ENCODE results near the gene SCG5. TPM values are rescaled to one million over a fixed set of nuclear protein-coding genes. Genes with fewer than 3 reads are reported as not detected.

Gene SCG5
- total RNA-seq, 4 donors from 2014 or later: 0.87 to 6.3 (median 4.5) TPM

DNA sequence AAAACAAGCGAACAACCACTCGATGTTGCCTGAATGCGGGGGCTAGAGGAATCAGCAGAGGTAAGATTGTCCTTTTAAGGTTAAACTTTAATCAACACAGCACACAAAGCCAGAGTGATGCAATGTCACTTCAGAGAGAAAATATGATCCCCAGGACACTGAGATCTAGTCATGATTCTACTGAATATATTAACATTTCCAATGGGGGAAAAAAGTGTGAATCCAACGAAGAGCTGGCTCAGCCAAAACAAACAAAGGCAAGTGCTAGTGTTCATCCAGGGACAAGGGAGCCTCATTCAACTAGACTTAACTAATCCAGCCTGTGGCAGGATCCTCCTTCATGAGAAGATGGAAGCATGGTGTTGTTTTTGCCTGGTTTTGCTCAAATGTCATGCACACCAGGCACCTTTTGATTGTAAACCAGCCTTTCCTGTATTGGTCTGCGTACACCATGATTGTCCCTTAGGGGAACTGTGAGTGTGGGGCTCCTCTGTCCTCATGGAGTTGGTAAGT, 35.8 kb downstream of the SCG5 start:
- H3K9me3 ChIP-seq: no peaks in the 10 kb centered on the region
- no peak for ATAC-seq
- WGBS, 2 donors (ENCODE audit: low coverage in 1 of 2): 68 to 72% methylated on average over 4 of the region's 5 CpGs
- TF ChIP-seq POLR2A (IDR thresholded peaks at IDR 0.05) (no peak), EP300 (IDR thresholded peaks at IDR 0.05) (no peak)
- H3K27ac ChIP-seq: peak overlapping the region in 1 of 4 donors; percentile 38
- peaks cover under 1 to 41% (median 6%) of the 10 kb centered on the region in 3 donors for H3K4me1 ChIP-seq
- H3K27me3 ChIP-seq: no peaks in the 10 kb centered on the region
- no peak overlapping the region for H3K4me3 ChIP-seq
- no peaks in the 10 kb centered on the region for H3K36me3 ChIP-seq

DNA sequence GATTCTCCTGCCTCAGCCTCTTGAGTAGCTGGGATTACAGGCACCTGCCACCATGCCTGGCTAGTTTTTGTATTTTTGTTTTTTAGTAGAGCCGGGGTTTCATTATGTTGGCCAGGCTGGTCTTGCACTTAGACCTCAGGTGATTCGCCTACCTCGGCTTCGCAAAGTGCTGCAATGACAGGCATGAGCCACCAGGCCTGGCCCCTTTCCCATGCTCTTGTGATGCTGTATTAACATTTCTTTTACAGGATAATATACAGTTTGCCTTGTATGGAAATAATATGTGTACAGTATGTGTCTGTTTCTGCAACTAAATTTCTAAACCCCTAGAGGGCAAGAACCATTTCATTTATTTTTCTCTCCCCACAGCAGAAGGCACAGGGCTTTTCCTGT, 37.8 kb downstream of the SCG5 start:
- ATAC-seq: no peak
- Histone ChIP-seq H3K27ac (no peak overlapping the region), H3K36me3 (no peaks in the 10 kb centered on the region), H3K4me1 (peaks cover 6 to 46% (median 6%) of the 10 kb centered on the region in 3 donors), H3K4me3 (no peak overlapping the region), H3K27me3 (no peaks in the 10 kb centered on the region), H3K9me3 (no peaks in the 10 kb centered on the region)
- WGBS, 2 donors (ENCODE audit: low coverage in 1 of 2): 90 to 97% methylated on average over 2 to 4 of the region's 4 CpGs
- TF ChIP-seq POLR2A (IDR thresholded peaks at IDR 0.05): no peak
- no peak for TF ChIP-seq POLR2AphosphoS5 (IDR thresholded peaks at IDR 0.05)

DNA sequence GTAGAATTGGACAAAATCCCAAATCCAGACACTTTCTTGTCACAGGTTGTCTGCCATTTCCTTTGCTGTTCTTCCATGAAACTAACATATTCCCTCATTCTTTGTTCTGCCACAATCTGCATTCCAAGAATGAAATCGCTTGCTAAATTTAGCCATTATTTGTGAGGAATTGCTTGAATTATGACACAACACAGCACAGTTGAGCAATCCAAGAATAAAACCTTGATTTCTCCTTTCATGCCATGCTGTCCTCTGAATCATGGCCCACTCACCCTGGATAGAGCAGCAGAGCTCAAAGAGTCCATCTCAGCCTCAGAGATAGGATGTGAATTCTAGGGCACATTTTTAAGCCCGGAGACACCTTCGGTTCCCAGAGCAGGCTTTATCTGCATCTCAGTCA, 41.1 kb downstream of the SCG5 start:
- peak overlapping the region in 3 of 4 donors; percentile 9 to 56 (median 20) for H3K27ac ChIP-seq
- peaks cover 0 to 16% (median 6%) of the 10 kb centered on the region in 3 donors for H3K4me1 ChIP-seq
- TF ChIP-seq POLR2A (IDR thresholded peaks at IDR 0.05) (no peak), EP300 (IDR thresholded peaks at IDR 0.05) (no peak), POLR2AphosphoS5 (IDR thresholded peaks at IDR 0.05) (peak; percentile 76)
- TF ChIP-seq, protein P1, sequence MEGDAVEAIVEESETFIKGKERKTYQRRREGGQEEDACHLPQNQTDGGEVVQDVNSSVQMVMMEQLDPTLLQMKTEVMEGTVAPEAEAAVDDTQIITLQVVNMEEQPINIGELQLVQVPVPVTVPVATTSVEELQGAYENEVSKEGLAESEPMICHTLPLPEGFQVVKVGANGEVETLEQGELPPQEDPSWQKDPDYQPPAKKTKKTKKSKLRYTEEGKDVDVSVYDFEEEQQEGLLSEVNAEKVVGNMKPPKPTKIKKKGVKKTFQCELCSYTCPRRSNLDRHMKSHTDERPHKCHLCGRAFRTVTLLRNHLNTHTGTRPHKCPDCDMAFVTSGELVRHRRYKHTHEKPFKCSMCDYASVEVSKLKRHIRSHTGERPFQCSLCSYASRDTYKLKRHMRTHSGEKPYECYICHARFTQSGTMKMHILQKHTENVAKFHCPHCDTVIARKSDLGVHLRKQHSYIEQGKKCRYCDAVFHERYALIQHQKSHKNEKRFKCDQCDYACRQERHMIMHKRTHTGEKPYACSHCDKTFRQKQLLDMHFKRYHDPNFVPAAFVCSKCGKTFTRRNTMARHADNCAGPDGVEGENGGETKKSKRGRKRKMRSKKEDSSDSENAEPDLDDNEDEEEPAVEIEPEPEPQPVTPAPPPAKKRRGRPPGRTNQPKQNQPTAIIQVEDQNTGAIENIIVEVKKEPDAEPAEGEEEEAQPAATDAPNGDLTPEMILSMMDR (IDR thresholded peaks at IDR 0.05): no peak
- ATAC-seq: peak; percentile 73
- H3K4me3 ChIP-seq: no peak overlapping the region
- H3K9me3 ChIP-seq: no peaks in the 10 kb centered on the region
- no peaks in the 10 kb centered on the region for H3K36me3 ChIP-seq
- WGBS, 2 donors (ENCODE audit: low coverage in 1 of 2): 63 to 73% methylated on average over 1 to 3 of the region's 3 CpGs
- no peaks in the 10 kb centered on the region for H3K27me3 ChIP-seq

DNA sequence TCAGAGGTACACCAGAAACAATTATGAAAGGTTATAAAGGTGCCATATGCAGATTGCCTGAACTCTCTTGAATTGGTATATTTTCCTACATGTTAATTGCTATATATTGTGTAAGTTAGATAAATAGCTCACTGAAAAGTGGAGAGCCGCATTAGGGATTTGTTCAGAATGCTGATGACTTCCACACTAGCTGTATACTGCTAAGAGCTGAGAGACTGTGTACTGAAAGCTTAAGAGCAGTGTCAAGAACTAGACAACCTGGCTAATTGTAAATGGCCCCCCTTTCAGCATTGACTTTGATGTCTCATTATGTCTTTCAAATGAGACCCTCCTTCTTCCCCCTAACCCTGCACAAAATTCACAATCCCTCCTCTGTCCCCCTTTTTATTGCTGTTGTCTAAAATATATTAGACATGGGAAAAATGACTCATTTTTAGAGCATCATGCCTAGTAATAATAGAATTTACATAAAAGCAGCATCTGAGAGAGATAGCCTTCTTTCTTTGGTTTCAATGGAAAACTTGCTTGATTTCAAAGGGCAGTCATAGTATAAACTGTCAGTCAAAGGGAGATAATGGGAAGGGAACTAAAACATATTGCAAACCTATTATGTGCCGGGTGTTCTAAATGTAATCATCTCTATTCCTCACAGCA, 41.6 kb downstream of the SCG5 start:
- Histone ChIP-seq H3K9me3 (no peaks in the 10 kb centered on the region), H3K27ac (peak overlapping the region in 3 of 4 donors; percentile 9 to 56 (median 20)), H3K27me3 (no peaks in the 10 kb centered on the region), H3K4me1 (peaks cover 0 to 16% (median 6%) of the 10 kb centered on the region in 3 donors), H3K36me3 (no peaks in the 10 kb centered on the region), H3K4me3 (no peak overlapping the region)
- 70 to 90% methylated on average over 1 to 2 of the region's 2 CpGs for WGBS, 2 donors (ENCODE audit: low coverage in 1 of 2)
- TF ChIP-seq POLR2A (IDR thresholded peaks at IDR 0.05) (no peak), EP300 (IDR thresholded peaks at IDR 0.05) (no peak), POLR2AphosphoS5 (IDR thresholded peaks at IDR 0.05) (no peak)
- TF ChIP-seq, protein P1 (IDR thresholded peaks at IDR 0.05): no peak
- no peak for ATAC-seq

DNA sequence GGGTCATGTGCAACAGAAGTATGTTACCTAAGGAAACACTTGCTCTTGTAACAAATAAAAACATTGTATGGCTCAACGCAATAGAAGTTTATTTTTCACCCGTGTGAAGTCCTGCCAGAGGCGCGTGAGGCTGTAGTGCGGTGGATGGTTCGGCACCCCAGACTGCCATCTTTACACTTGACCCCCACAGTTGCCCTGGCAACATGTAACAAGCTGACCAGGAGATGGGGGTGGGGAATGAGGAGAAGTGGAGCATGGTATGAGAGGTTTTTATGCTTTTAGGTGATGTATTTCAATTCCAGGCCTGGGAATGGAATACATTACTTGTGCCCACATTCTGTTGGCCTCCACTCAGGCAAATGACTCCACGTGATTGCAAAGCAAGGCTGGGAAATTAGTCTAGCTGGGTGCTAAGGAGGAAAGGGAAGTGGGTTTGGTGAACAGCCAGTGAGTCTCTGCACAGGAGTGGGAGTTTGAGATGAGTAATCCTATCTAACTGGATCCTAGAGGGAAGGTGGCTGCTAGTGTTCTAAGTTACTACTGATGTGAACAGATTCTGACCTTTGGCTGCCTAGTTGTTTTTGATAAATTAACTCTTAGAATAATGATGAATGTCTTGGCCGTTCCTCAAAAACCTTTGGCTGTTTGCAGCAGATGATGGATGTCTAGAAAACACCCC, 42.5 kb downstream of the SCG5 start:
- no peak overlapping the region for H3K27ac ChIP-seq

More for the DNA sequence above, 42.5 kb downstream of the SCG5 start:
- H3K4me3 ChIP-seq: no peak overlapping the region
- WGBS, 2 donors (ENCODE audit: low coverage in 1 of 2): 69 to 75% methylated on average over 7 to 8 of the region's 8 CpGs
- TF ChIP-seq, protein P1 (IDR thresholded peaks at IDR 0.05): no peak
- TF ChIP-seq POLR2A (IDR thresholded peaks at IDR 0.05) (no peak), POLR2AphosphoS5 (IDR thresholded peaks at IDR 0.05) (no peak), EP300 (IDR thresholded peaks at IDR 0.05) (no peak)
- no peaks in the 10 kb centered on the region for H3K36me3 ChIP-seq
- H3K27me3 ChIP-seq: no peaks in the 10 kb centered on the region
- peaks cover 0 to 16% (median 6%) of the 10 kb centered on the region in 3 donors for H3K4me1 ChIP-seq
- ATAC-seq: no peak
- H3K9me3 ChIP-seq: no peaks in the 10 kb centered on the region

Measured in gastroesophageal sphincter (tissue), 4 donors.